HFFc6 (cell line): ENCODE measurements around the gene FCRLB. TPM values are rescaled to one million over a fixed set of nuclear protein-coding genes. Genes with fewer than 3 reads are reported as not detected.
A peak's percentile ranks its signal among the peaks of the same experiment; 100 is the strongest.

ENCODE experiments used
- DNase-seq: peaks from one replicate; pipeline ENCODE4 v3.0.0-alpha.2; 2018
- H3K27ac Mint-ChIP-seq: 2 replicates; pipeline ENCODE4 v1.8.0; 2020; ENCODE audit warnings: mild to moderate bottlenecking, mixed read lengths
- H3K27me3 Mint-ChIP-seq: 2 replicates; pipeline ENCODE4 v1.8.0; 2021; ENCODE audit warnings: mild to moderate bottlenecking, moderate library complexity, mixed read lengths; ENCODE audit not compliant: insufficient read depth
- H3K36me3 Mint-ChIP-seq: 2 replicates; pipeline ENCODE4 v1.8.0; 2021; ENCODE audit warnings: low read depth, mixed read lengths
- H3K4me1 Mint-ChIP-seq: 2 replicates; pipeline ENCODE4 v1.8.0; 2020; ENCODE audit warnings: low read depth, mixed read lengths
- H3K4me3 Mint-ChIP-seq: 2 replicates; pipeline ENCODE4 v1.8.0; 2020; ENCODE audit warnings: mild to moderate bottlenecking, moderate library complexity, mixed read lengths
- H3K9me3 Mint-ChIP-seq: 2 replicates; pipeline ENCODE4 v1.8.0; 2020; ENCODE audit warnings: mild to moderate bottlenecking, mixed read lengths
- CTCF ChIP-seq: fragments of 200-600 bp; sonication (generic); IDR thresholded peaks from 2 replicates; pipeline ENCODE4 v1.5.0; 2021; ENCODE audit warnings: antibody characterized with exemption, mild to moderate bottlenecking
- total RNA-seq, 6 experiments: library from RNA; stranded (reverse); fragmentation: NEBNext Ultra II Directional; extraction: Animal tissue kit (Norgen Biotek cat#: 25700); gene quantifications; 2 replicates in 1 of 6; 3 replicates in 5 of 6; pipeline ENCODE4 v1.2.3, GENCODE V29; 2021

FCRLB gene
- total RNA-seq, 6 experiments from 2014 or later: 3.3 to 5.1 (median 3.7) TPM

DNA sequence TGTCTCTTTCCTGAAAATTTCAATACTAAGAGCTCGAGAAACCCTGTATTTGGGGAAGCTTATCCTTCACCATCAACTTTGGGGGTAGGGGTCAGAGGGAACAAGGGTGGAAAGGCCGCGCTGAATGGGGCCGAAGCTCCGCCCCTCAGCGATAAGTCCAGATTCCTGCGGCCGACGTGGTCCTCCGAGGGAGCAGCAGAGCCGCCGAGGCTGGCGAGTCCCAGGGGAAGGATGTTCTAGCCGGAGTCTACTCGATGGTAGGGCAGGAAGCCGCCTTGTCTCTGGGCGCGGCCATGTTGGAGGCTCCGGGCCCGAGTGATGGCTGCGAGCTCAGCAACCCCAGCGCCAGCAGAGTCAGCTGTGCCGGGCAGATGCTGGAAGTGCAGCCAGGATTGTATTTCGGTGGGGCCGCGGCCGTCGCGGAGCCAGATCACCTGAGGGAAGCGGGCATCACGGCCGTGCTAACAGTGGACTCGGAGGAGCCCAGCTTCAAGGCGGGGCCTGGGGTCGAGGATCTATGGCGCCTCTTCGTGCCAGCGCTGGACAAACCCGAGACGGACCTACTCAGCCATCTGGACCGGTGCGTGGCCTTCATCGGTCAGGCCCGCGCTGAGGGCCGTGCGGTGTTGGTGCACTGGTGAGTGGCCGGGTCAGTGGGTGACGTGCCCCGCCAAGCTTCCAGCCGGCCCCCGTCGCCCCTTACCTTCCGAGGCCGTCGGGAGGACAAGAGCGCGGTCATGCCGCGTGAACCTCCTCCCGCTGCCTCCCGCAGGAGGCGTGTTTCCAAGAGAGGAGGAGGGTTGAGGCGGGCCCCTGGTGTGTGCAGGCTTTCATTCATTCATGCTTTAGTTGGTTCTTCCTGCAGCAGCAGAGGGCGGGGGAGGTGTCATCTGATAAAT lies 28.4 kb downstream of the FCRLB start, which contains the start of gene DUSP12:
Gene DUSP12 (plus strand): TSS at position 278 of the 899 bp plus-strand sequence. CDS start 16 bp downstream, at position 294.
- Mint-ChIP-seq H3K27me3 (peaks cover 1% of the 10 kb centered on the region), H3K36me3 (peaks cover 16% of the 10 kb centered on the region)
- TF ChIP-seq CTCF: peak; percentile 42; the same call in 1 of the 2 replicates

DNA sequence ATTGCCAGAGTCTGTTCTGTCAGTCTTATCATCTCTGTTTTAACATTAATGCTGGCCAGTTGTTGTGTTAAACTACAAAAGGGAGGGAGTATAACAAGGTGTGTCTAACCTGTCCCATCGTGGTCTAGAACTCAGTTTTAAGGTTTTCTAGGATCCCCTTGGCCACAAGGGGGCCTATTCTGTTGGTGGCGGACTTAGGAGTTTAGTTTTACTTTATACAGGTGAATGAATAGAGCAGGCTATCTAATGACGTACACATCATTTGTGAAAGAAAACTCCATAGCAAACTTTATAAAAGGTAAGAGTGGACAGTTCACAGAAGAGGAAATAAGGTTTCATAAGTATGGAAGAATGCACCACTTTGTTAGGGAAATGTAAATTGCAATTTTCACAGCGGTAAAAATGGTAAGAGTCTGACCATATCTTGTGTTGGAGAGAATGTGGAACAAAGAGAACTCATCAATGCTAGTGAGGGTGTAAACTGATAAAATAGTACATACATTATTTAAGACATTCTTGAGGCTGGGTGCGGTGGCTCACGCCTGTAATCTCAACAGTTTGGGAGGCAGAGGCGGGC lies 42.3 kb downstream of the FCRLB start:
- TF ChIP-seq CTCF: peak; percentile 74
- H3K27ac Mint-ChIP-seq: peak overlapping the region; percentile 44; the same call in 1 of the 2 replicates
- peak overlapping the region; percentile 9; the same call in 1 of the 2 replicates for H3K4me3 Mint-ChIP-seq
- DNase-seq: no peak
- H3K27me3 Mint-ChIP-seq: no peaks in the 10 kb centered on the region
- no peaks in the 10 kb centered on the region for H3K9me3 Mint-ChIP-seq
- no peaks in the 10 kb centered on the region for H3K36me3 Mint-ChIP-seq
- peaks cover 26% of the 10 kb centered on the region for H3K4me1 Mint-ChIP-seq

More for the DNA sequence above, 28.4 kb downstream of the FCRLB start, which contains the start of gene DUSP12:
- DNase-seq: peak; percentile 95
- no peaks in the 10 kb centered on the region for H3K9me3 Mint-ChIP-seq
- peaks cover 35% of the 10 kb centered on the region for H3K4me1 Mint-ChIP-seq
- H3K4me3 Mint-ChIP-seq: peak within 1 kb of the TSS; percentile 100
- peak within 1 kb of the TSS; percentile 100 for H3K27ac Mint-ChIP-seq

GRCh38 chr1:161766102-161766981 lies 45.0 kb downstream of the FCRLB start, which contains the start of gene ATF6:
ATF6 (plus strand) TSS chr1:161766320; CDS start chr1:161766361, 41 bp downstream.
- Mint-ChIP-seq H3K36me3 (no peaks in the 10 kb centered on the region; the same call in 1 of the 2 replicates), H3K9me3 (no peaks in the 10 kb centered on the region), H3K27me3 (no peaks in the 10 kb centered on the region), H3K27ac (peak within 1 kb of the TSS; percentile 95), H3K4me3 (peak within 1 kb of the TSS; percentile 98), H3K4me1 (peaks cover 40% of the 10 kb centered on the region)
- peak; percentile 95 for DNase-seq
- TF ChIP-seq CTCF: peak; percentile 5; the same call in 1 of the 2 replicates

- Mint-ChIP-seq H3K9me3 (no peaks in the 10 kb centered on the region), H3K36me3 (no peaks in the 10 kb centered on the region; the same call in 1 of the 2 replicates), H3K27ac (no peak overlapping the region; the same call in 1 of the 2 replicates), H3K27me3 (no peaks in the 10 kb centered on the region), H3K4me1 (peaks cover 40% of the 10 kb centered on the region), H3K4me3 (no peak overlapping the region)
- no peak for DNase-seq
- no peak for TF ChIP-seq CTCF
Measured at GRCh38 chr1:161768461-161768860, 47.1 kb downstream of the FCRLB start.
